ENCODE measurements around the gene MYH7. TPM values are rescaled to one million over a fixed set of nuclear protein-coding genes. Genes with fewer than 3 reads are reported as not detected.
"Not testable (repeated sequence)": the region's sequence is repeated elsewhere in the genome, so short reads cannot be mapped to it uniquely, and the experiment has no call there.

The MYH7 gene
- polyA plus RNA-seq, 3 donors: 0.25 to 6.7 (median 2.1) TPM

DNA sequence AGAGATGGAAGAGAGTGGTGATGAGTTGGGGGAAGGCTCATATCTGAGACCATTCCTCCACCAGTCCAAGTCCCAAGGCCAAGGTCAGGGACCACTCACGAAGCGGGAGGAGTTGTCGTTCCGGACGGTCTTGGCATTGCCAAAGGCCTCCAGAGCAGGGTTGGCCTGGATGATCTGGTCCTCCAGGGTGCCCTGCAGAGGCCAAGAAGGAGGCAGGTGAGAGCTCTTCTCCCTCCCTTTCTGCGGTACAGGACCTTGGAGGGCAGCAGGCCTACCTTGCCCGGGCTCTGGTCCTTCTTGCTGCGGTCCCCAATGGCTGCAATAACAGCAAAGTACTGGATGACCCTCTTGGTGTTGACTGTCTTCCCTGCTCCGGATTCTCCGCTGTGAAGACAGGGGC lies 4.0 kb downstream of the MYH7 start:
- DNase-seq (ENCODE audit: low read depth in 3 of 3, low spot score in 2 of 3): no peak

DNA sequence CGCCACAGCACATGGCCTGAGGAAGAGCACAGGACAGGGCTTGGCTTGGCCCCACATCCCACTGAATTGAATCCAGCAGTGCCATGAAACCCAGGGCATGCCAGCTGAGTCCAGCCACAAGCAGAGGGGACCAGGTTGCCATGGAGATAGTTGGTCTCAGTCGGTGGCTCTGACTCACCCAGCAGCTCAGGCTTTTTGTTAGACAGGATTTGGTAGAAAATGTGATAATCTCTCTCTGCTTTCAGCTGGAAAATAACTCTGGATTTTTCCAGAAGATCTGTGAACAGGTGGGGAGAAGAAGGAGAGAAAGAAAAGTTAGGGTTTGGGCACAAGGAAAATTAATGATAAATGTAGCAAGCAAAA lies 4.8 kb downstream of the MYH7 start:
- DNase-seq (ENCODE audit: low read depth in 3 of 3, low spot score in 2 of 3): no peak

DNA sequence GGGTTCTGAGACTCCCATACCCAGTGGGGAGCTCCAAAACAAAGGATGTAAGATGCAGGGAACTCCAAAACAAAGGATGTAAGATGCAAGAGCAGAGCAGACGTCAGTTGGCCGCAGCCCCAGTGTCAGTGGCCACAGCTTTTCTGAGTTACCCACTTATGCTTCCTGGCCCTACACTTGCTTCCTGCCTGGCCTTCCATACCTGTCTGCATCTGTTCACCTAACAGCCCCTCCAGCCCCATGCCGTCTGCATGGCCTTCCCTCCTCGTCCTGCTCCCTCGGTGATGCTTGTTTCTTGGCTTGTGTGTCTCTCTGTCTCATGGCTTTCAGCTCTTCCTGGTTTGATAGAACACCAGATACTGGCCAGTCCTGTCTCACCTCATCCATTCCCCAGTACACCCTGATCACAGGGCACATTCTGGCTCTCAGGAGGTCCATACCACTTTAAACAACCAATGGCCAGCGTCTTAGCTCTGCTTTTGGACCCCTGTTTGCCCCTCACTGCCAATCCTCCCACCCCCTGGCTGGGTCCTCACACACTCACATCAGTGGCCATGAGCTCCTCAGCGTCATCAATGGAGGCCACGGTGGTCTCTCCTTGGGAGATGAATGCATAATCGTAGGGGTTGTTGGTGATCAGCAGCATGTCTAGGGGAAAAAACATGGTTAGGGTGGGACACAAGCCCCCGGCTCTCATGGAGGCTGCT lies 5.3 kb downstream of the MYH7 start:
- no peak for DNase-seq (ENCODE audit: low read depth in 3 of 3, low spot score in 2 of 3)

DNA sequence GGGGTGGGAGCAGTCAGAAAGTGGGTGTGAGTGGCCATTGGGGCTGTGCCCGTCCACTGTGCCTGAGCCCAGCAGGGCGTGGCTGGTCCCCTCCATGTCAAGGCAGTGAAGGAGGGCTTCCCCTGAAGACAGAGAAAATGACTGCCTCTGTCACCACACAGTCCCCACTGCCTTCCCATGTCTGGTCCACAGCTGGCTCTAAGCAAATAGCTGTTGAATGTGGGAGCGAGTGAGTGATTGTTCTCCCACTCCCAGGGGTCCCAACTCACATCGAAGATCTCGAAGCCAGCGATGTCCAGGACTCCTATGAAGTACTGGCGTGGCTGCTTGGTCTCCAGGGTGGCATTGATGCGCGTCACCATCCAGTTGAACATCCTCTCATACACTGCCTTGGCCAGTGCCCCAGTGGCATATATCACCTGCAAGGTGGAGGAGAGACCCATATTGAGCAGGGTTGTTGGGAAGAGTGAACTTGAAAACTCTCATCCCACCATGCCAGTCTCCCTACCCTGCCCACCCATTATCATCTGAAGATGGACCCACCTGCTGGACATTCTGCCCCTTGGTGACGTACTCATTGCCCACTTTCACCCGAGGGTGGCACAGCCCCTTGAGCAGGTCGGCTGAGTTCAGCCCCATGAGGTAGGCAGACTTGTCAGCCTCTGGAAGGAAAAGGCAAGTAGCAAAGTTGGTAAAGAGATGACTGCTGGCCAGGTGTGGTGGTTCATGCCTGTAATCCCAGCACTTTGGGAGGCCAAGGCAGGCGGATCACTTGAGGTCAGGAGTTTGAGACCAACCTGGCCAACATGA lies 6.6 kb downstream of the MYH7 start:
- DNase-seq (ENCODE audit: low read depth in 3 of 3, low spot score in 2 of 3): no peak

DNA sequence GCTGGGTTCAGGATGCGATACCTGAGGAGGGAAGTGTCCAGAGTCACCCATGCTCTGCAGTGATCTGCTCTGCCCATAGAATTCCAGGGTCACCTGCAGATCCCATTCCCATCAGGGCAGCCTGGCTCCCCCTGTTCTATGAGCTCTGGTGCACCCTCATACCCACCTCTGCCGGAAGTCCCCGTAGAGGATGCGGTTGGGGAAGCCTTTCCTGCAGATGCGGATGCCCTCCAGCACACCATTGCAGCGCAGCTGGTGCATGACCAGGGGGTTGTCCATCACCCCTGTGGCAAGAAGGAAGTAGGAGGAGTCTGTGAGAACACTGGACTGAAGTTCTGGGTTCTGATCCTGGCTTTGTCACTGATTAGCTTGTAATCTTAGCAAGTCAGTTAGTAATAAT lies 9.7 kb downstream of the MYH7 start:
- DNase-seq (ENCODE audit: low read depth in 3 of 3, low spot score in 2 of 3): not testable (repeated sequence)

DNA sequence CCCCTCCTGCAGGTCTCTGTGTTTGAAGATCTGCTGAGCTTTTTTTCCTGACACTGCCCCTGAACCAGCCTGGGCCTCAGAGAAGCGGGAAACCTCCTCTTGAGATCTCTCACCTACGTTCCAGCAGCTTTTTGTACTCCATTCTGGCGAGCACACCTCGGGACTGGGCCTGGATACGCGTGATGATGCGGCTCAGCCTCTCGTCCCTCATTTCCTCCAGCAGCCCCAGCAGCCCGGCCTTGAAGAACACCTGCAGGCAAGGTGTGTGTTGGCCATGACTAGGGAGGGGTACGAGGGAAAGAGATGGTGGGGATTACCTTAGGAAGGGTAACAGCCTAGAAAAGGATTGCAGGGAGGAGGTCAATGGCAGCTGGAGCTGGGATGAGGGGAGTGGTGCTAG lies 10.3 kb downstream of the MYH7 start:
- DNase-seq (ENCODE audit: low read depth in 3 of 3, low spot score in 2 of 3): no peak

DNA sequence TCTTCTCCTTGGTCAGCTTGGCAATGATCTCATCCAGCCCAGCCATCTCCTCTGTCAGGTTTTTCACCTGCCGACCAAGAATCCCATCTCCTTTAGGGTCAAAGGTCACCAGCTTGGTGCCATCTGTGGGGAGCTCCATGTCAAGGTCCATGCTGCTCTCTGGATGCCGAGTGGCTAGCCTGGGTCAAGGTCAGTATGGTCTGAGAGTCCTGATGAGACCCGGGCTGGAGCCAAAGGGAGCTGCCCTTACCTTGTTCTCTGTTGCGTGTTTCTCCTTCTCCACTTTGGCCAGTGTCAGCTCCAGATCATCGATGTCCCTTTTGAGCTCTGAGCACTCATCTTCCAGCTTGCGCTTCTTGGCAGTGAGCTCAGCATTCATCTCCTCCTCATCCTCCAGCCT lies 11.8 kb downstream of the MYH7 start:
- DNase-seq (ENCODE audit: low read depth in 3 of 3, low spot score in 2 of 3): no peak

DNA sequence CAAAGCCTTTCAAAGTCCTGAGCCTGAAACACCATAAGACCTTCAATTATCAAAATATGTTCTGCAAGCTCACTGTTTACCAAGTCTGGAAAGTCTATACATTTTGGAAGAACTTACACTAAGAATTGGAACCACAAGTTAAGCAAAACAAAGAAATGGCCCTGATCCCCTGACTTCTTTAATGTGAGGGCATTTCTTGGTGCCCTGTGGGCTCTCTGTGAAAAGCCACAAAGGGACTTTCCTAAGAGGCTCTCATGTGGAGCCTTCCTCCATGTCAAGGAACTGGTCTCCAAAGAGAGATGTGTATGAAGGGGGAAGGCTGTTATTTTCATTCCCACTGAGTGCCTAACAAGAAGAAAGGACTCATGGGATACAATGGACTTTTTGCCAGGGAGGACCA lies 13.9 kb downstream of the MYH7 start:
- no peak for DNase-seq (ENCODE audit: low read depth in 3 of 3, low spot score in 2 of 3)

DNA sequence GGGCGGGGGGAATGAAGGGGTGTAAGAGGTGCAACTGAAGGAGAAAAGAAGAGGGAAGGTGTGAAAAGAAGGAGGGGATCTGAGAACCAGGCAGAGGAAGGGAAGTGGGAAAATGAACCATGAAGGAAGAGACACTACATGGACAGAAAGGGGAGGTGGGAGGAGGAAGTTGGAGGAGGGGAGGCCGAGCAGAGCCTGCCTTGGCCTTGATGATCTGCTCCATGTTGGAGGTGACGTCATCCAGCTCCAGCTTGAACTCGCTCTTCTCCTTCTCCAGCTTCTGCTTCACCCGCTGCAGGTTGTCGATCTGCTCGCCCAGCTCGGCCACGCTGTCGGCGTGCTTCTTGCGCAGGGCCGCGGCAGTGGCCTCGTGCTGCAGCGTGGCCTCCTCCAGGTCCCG lies 15.8 kb downstream of the MYH7 start:
- not testable (repeated sequence) for DNase-seq (ENCODE audit: low read depth in 3 of 3, low spot score in 2 of 3)

DNA sequence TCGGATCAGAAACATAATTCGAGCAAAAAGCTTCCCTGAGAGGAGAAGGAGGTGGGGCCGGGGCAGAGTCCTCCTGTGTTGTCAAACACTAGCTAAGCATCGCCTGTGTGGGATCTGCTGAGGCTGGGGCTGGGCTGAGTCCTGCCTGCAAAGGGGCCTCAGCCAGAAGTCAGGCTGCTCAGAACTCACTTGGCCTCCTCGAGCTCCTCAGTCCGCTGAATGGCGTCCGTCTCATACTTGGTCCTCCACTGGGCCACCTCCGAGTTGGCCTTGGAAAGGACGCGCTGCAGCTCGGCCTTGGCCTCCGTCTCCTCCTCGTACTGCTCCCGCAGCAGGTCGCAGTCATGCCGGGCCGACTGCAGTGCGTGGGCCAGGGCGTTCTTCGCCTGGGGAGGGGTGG lies 17.4 kb downstream of the MYH7 start:
- DNase-seq (ENCODE audit: low read depth in 3 of 3, low spot score in 2 of 3): no peak

DNA sequence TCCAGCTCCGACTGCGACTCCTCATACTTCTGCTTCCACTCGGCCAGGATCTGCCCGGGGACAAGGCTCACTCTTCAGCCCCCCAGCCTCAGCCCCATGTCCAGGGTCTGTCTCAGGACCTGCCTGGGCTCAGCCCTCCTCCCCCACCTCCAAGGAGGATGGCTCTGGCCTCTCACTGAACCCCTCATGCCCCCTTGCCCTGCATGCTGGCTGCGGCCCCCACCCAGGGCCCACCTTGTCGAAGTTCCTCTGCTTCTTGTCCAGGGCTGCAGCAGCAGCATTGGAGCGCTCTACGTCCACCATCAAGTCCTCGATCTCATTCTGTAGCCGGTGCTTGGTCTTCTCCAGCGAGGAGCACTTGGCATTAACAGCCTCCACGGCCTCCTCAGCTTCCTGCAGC lies 18.2 kb downstream of the MYH7 start:
- DNase-seq (ENCODE audit: low read depth in 3 of 3, low spot score in 2 of 3): not testable (repeated sequence)

DNA sequence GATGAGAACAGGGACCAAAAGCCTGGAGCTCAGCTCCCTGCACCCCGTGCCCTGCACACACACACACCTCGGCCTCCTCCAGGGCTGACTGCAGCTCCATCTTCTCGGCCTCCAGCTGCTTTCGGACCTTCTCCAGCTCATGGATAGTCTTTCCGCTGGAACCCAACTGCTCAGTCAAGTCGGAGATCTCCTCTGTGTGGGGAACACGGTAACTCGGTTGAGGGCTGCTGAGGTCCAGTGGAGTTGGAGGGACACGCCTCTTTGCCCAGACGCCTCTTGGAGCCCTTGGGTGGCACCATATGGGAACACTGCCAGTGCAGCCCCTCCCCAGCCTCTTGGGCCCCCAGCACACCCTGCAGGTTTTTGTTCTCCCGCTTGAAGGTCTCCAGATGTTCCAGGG lies 18.7 kb downstream of the MYH7 start:
- no peak for DNase-seq (ENCODE audit: low read depth in 3 of 3, low spot score in 2 of 3)

DNA sequence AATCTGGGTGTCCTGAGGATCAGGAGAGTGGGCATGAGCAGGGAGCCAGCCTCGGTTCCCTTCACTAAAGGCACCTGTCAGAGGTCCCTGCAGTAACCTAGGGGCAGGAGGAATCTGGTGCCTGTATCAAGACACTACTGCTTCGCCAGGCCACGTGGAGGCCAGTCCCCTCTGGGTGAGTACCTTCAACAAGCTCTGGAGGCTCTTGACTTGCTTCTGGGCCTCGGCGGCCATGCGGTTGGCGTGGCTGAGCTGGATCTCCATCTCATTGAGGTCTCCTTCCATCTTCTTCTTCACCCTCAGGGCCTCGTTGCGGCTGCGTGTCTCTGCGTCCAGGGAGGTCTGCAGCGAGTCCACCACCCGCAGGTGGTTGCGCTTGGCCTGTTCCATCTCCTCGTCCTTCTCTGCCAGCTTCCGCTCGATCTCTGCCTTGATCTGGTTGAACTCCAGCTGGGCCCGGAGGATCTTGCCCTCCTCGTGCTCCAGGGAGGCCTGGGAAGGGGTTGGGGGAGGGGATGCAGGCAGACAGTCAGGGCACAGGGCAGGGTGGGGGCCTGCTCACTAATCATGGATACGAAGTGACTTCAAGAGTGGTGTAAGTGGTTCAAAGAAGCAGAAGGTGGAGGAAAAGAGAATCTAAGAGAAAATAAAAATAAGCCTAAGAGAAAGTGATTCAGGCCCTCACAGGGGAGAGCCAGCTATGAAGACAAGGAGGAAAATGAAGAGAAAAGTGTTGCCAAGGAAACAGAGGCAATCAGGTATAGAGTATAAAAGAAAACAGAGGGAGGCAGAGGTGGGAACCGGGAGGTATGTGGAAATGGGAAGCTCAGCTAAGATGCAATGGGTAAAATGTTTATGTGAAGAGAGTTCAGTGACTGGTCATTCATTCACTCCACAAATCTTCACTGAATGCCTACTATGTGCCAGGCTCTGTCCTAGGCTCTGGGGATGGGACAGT lies 19.4 kb downstream of the MYH7 start:
- DNase-seq (ENCODE audit: low read depth in 3 of 3, low spot score in 2 of 3): no peak

DNA sequence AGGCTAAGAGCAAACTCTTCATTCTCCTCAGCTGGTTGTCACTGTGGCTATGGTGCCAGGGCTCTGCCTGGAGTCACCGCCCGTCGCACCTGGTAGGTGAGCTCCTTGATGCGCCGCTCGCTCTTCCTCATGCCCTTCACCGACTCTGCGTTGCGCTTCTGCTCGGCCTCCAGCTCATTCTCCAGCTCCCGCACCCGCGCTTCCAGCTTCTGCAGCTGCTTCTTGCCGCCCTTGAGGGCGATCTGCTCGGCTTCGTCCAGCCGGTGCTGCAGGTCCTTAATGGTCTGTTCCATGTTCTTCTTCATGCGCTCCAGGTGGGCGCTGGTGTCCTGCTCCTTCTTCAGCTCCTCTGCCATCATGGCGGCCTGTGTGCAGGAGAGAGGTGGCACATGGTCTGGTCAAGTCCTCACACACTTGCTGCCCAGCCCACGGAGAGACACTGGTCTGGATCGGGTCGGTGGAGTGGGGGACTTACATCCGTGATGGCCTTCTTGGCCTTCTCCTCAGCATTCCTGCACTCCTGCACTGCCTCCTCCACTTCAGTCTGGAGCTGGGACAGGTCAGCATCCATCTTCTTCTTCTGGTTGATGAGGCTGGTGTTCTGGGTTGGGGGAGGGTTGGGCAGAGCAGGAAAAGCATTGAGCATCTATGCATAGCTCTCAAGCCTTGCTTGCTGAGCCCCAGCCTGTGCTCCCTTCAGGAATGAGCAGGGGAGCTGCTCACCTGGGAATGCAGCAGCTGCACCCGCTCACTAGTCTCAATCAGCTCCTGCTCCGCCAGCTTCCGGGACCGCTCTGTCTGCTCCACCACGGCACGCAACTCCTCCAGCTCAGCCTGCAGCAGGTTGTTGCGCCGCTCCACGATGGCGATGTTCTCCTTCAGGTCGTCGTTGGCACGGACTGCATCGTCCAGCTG lies 20.3 kb downstream of the MYH7 start:
- no peak for DNase-seq (ENCODE audit: low read depth in 3 of 3, low spot score in 2 of 3)

DNA sequence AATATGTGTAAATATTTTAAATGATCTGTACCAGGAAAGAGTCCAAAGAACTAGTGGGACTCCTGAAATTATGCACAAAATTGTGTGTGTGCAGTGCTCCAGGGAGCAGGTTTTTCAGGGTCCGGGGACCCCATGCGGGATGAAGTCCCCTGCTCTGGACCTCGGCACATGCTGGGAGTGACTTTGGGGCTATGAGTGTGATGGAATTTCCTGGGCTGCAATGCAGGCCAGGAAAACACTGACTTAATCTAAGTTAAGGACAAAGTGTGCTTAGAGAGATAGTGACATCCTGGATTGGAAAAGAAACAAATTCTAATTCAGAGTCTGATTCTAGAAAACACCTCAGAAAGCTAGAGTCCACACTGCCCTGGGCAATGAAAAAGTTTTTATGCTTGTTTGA lies 21.2 kb downstream of the MYH7 start:
- no peak for DNase-seq (ENCODE audit: low read depth in 3 of 3, low spot score in 2 of 3)

DNA sequence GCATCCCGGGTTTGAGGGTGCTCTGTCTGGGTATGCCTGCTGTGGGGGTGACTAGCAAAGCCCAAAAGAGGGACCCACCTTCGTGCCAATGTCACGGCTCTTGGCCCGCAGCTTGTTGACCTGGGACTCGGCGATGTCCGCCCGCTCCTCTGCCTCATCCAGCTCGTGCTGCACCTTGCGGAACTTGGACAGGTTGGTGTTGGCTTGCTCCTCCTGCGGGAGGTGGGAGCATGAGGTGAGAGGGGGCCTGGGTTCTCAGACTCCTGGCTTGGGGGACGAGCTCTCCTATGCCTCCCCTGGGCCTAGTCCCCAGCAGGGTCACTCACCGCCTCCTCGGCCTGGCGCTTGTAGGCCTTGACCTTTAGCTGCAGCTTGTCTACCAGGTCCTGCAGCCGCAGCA lies 21.8 kb downstream of the MYH7 start:
- DNase-seq (ENCODE audit: low read depth in 3 of 3, low spot score in 2 of 3): no peak

DNA sequence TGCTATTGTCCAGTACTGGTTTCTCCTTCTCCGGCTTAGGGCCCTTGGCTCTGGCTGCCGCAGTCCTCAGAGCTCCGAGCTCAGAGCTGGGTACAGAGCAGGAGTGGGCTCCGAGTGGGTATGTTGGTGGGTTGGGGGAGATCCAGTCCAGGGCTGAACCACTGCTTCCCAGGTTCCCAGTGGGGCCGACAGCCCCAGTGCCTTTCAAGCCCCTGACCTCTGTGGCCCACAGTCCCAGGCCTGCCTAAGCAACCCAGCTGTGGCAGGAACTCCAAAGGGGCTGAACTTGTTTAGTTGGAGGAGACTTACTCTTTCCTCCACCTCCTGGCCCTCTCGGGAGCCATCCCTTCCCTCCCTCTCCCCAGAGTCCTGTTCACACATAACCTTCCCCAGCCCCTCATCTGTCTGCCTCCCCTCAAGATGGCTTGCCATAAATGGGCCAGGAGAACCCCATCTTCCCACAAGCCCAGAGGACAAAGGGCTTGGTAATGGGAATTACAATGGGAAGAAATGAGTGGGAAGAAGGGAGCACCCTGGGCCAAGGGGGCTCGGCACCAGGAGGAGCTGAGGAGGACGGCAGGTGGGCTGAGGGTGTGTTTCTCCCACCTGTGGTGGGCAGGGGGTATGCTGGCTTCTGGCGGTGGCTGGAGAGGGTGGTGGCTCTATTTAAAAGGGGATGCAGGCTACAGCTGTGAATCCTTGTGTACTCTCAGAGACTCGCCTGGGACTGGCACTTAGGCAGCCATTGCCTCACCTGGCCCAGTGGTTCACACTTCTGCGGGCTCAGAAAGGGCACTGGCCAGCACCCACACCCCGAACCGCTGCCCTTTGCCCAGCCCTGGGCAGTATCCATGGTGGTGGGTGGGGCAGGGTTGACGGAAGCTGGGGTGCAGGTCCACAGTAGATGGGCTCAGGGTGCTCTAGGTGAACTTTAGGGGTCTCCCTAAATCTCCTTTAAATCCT lies 23.6 kb downstream of the MYH7 start:
- no peak for DNase-seq (ENCODE audit: low read depth in 3 of 3, low spot score in 2 of 3)

DNA sequence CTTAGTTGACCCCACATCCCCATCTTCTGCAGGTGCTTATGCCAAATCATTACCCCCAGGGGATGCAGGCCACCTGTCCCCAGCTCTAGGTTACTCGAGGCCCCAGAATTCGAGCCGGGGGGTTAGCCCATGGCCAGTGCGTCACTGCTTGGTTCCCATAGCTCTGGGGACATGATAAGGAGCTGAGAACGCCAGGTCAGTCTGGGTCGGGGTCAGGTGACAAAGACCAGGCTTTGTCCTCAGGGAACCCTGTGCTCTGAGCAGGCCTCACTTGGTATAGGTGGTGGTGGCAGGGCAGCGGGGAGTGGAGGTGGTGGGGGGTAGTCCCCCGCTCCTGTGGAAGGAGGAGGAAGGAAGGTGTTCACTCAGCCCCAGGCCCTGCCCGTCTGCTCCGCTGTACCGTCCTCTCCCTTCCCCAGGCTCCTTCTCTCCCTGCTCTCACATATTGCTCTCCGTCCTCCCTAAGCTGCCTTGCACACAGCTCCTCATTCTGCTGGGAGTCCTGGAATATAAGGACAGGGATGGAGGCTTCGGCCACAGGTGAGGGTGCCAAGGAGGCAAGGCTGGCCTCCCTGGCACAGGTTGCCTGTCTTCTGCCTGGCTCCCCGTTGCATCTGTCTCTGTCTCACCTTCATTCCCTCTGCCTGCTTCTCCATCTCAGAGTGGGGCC lies 25.4 kb downstream of the MYH7 start:
- DNase-seq (ENCODE audit: low read depth in 3 of 3, low spot score in 2 of 3): no peak

DNA sequence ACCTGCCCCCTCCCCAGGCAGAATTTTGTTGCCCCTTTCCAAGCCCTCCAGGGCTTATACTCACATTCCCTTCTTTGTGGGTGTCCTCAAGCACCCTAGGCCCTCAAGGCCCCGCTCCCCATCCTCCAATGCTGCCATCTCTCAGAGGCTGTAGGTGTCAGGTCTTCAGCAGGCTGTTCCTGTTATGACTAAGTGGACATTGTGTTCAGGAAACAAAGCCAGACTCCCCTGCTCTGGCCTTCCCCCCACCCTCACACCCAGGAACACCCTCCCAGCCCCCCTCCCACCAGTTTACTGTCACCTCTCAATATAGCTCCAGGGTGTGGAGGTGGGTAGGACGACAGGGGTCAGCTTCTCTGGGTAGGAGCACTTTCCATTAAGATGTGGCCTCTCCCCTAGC lies 26.0 kb downstream of the MYH7 start:
- no peak for DNase-seq (ENCODE audit: low read depth in 3 of 3, low spot score in 2 of 3)

Data from right renal cortex interstitium (tissue), 3 donors.